ENCODE results near the gene PINLYP.
"Not testable (repeated sequence)": the region's sequence is repeated elsewhere in the genome, so short reads cannot be mapped to it uniquely, and the experiment has no call there.

DNA sequence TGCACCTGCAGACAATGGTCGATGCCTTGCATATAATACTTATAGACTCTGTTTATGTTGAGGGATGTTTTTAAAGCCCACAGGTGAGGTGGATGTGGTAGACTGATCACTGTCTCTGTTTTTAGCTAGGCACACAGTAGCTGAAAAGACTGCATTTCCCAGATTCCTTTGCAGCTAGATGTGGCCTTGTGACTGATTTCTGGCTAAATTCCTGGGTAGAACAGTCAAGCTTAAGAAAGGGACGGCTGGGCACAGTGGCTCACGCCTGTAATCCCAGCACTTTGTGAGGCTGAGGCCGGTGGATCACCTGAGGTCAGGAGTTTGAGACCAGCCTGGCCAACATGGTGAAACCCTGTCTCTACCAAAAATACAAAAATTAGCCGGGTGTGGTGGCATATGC is 24.7 kb downstream of the PINLYP start:
- TF ChIP-seq, protein P1, sequence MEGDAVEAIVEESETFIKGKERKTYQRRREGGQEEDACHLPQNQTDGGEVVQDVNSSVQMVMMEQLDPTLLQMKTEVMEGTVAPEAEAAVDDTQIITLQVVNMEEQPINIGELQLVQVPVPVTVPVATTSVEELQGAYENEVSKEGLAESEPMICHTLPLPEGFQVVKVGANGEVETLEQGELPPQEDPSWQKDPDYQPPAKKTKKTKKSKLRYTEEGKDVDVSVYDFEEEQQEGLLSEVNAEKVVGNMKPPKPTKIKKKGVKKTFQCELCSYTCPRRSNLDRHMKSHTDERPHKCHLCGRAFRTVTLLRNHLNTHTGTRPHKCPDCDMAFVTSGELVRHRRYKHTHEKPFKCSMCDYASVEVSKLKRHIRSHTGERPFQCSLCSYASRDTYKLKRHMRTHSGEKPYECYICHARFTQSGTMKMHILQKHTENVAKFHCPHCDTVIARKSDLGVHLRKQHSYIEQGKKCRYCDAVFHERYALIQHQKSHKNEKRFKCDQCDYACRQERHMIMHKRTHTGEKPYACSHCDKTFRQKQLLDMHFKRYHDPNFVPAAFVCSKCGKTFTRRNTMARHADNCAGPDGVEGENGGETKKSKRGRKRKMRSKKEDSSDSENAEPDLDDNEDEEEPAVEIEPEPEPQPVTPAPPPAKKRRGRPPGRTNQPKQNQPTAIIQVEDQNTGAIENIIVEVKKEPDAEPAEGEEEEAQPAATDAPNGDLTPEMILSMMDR (conservative IDR thresholded peaks at IDR 0.05; ENCODE audit: low read length) = not testable (repeated sequence)
- not testable (repeated sequence) for TF ChIP-seq EZH2phosphoT487 (IDR thresholded peaks at IDR 0.05; ENCODE audit: borderline replicate concordance)
